ENCODE results near the gene GCH1.

- TF ChIP-seq CTCF (IDR thresholded peaks at IDR 0.05; ENCODE audit: poor library complexity, severe bottlenecking) (no peak), MXI1 (conservative IDR thresholded peaks at IDR 0.05; ENCODE audit: poor library complexity, severe bottlenecking) (no peak), EZH2 (IDR thresholded peaks at IDR 0.05; ENCODE audit: borderline replicate concordance, insufficient read depth, low read length, poor library complexity, severe bottlenecking) (no peak), EP300 (conservative IDR thresholded peaks at IDR 0.05; ENCODE audit: poor library complexity, severe bottlenecking) (no peak), SMC3 (conservative IDR thresholded peaks at IDR 0.05; ENCODE audit: poor library complexity) (no peak), RAD21 (conservative IDR thresholded peaks at IDR 0.05) (no peak), TAF1 (IDR thresholded peaks at IDR 0.05; ENCODE audit: low read depth) (no peak), POLR2AphosphoS5 (IDR thresholded peaks at IDR 0.05) (no peak)
- TF ChIP-seq, protein P1, sequence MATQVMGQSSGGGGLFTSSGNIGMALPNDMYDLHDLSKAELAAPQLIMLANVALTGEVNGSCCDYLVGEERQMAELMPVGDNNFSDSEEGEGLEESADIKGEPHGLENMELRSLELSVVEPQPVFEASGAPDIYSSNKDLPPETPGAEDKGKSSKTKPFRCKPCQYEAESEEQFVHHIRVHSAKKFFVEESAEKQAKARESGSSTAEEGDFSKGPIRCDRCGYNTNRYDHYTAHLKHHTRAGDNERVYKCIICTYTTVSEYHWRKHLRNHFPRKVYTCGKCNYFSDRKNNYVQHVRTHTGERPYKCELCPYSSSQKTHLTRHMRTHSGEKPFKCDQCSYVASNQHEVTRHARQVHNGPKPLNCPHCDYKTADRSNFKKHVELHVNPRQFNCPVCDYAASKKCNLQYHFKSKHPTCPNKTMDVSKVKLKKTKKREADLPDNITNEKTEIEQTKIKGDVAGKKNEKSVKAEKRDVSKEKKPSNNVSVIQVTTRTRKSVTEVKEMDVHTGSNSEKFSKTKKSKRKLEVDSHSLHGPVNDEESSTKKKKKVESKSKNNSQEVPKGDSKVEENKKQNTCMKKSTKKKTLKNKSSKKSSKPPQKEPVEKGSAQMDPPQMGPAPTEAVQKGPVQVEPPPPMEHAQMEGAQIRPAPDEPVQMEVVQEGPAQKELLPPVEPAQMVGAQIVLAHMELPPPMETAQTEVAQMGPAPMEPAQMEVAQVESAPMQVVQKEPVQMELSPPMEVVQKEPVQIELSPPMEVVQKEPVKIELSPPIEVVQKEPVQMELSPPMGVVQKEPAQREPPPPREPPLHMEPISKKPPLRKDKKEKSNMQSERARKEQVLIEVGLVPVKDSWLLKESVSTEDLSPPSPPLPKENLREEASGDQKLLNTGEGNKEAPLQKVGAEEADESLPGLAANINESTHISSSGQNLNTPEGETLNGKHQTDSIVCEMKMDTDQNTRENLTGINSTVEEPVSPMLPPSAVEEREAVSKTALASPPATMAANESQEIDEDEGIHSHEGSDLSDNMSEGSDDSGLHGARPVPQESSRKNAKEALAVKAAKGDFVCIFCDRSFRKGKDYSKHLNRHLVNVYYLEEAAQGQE (IDR thresholded peaks at IDR 0.05; ENCODE audit: borderline replicate concordance), result no peak
These were observed 49.3 kb downstream of the GCH1 start for GRCh38 chr14:54853339-54853738.

All from neural cell (in vitro differentiated cells).